Stimulated activated CD4-positive, alpha-beta T cell treated with anti-CD3 and anti-CD28 coated beads, Interleukin-4, amount 100 ng/mL, for 24 hours (primary cell): Measurements from ENCODE around the gene SNRPD3.
"Not testable (repeated sequence)": the region's sequence is repeated elsewhere in the genome, so short reads cannot be mapped to it uniquely, and the experiment has no call there.

Experiments
- DNase-seq: peaks from one replicate; pipeline ENCODE4 v3.0.0-alpha.2; 2020

The SNRPD3 gene

GRCh38 chr22:24555165-24556039 is at the start of gene SNRPD3:
SNRPD3 (plus strand) TSS chr22:24555999; CDS start chr22:24557675, 1,676 bp downstream.
- DNase-seq = peak; percentile 100

- no peak for DNase-seq
Measured at GRCh38 chr22:24506802-24507438, 48.9 kb upstream of the SNRPD3 start.

GRCh38 chr22:24507716-24508115 is 48.1 kb upstream of the SNRPD3 start:
- no peak for DNase-seq

- DNase-seq = no peak
Measured at GRCh38 chr22:24510637-24511625, 44.9 kb upstream of the SNRPD3 start.

- no peak for DNase-seq
Measured at GRCh38 chr22:24512043-24512442, 43.8 kb upstream of the SNRPD3 start.

GRCh38 chr22:24513378-24514240 is 42.2 kb upstream of the SNRPD3 start:
- no peak for DNase-seq

- DNase-seq = no peak
Measured at GRCh38 chr22:24514241-24515026, 41.4 kb upstream of the SNRPD3 start.

- no peak for DNase-seq
Measured at GRCh38 chr22:24515027-24515338, 40.8 kb upstream of the SNRPD3 start.

GRCh38 chr22:24516301-24516737 is 39.5 kb upstream of the SNRPD3 start:
- no peak for DNase-seq

- DNase-seq = no peak
Measured at GRCh38 chr22:24517446-24517845, 38.4 kb upstream of the SNRPD3 start.

- no peak for DNase-seq
Measured at GRCh38 chr22:24518228-24518627, 37.6 kb upstream of the SNRPD3 start.

- DNase-seq = no peak
Measured at GRCh38 chr22:24518771-24519485, 36.9 kb upstream of the SNRPD3 start.

- no peak for DNase-seq
Measured at GRCh38 chr22:24519496-24519895, 36.3 kb upstream of the SNRPD3 start.

- peak; percentile 45 for DNase-seq
Measured at GRCh38 chr22:24521791-24522245, 34.0 kb upstream of the SNRPD3 start.

GRCh38 chr22:24523873-24524272 is 31.9 kb upstream of the SNRPD3 start:
- DNase-seq = no peak

- peak; percentile 81 for DNase-seq
Measured at GRCh38 chr22:24525416-24526037, 30.3 kb upstream of the SNRPD3 start.

- DNase-seq = no peak
Measured at GRCh38 chr22:24526191-24526590, 29.6 kb upstream of the SNRPD3 start.

GRCh38 chr22:24529898-24530297 is 25.9 kb upstream of the SNRPD3 start:
- no peak for DNase-seq

- DNase-seq = not testable (repeated sequence)
Measured at GRCh38 chr22:24530968-24531367, 24.8 kb upstream of the SNRPD3 start.

- no peak for DNase-seq
Measured at GRCh38 chr22:24532075-24532474, 23.7 kb upstream of the SNRPD3 start.
